AG04450 (cell line): ENCODE data around the gene MMP24. TPM values are rescaled to one million over a fixed set of nuclear protein-coding genes. Genes with fewer than 3 reads are reported as not detected.

Experiments
- CTCF ChIA-PET: fragments of 300-600, 350-600 bp; formaldehyde crosslinking; extraction: SDS; loops from one replicate; lab custom pipeline; 2022; ENCODE audit warnings: antibody characterized with exemption, inconsistent platforms; lab: Charles Lee
- POLR2A ChIA-PET: fragments of 350-600 bp; formaldehyde crosslinking; extraction: SDS; loops from one replicate; lab custom pipeline; 2021; ENCODE audit warnings: antibody characterized with exemption, inconsistent platforms; lab: Yijun Ruan, JAX
- DNase-seq: peaks from one replicate; pipeline ENCODE4 v3.0.0-alpha.2; 2011; ENCODE audit warnings: low read depth, low spot score
- H3K27ac ChIP-seq: one replicate; pipeline ENCODE4 v1.5.1; 2012; ENCODE audit warnings: low read depth, low read length, control low read depth
- H3K27me3 ChIP-seq: one replicate; pipeline ENCODE4 v1.6.0; 2012; ENCODE audit warnings: low read length; ENCODE audit not compliant: control insufficient read depth, insufficient read depth
- H3K4me3 ChIP-seq: 2 replicates; pipeline ENCODE4 v1.5.1; 2011; ENCODE audit warnings: mild to moderate bottlenecking, low read depth, low read length, control low read depth
- H3K9me3 ChIP-seq: 2 replicates; pipeline ENCODE4 v1.5.1; 2012; ENCODE audit warnings: low read length; ENCODE audit not compliant: control insufficient read depth, insufficient read depth
- CTCF ChIP-seq: IDR thresholded peaks from 2 replicates; pipeline ENCODE4 v1.5.1; 2011; ENCODE audit warnings: low read depth, low read length, control low read depth, inconsistent platforms
- polyA plus RNA-seq: library from polyadenylated mRNA; depleted of rRNA; stranded (reverse); fragments of >200 nt; gene quantifications from 2 replicates; pipeline ENCODE4 v1.2.3, GENCODE V29; 2011; rRNA removed
- small RNA-seq: library from RNA; depleted of rRNA; stranded (forward); fragments of <200 nt; gene quantifications from one replicate; pipeline ENCODE3, GENCODE V24; 2012; ENCODE audit warnings: low read depth; ENCODE audit not compliant: insufficient read length

MMP24 gene
- polyA plus RNA-seq, 1 experiment, result 0.40 TPM

DNA sequence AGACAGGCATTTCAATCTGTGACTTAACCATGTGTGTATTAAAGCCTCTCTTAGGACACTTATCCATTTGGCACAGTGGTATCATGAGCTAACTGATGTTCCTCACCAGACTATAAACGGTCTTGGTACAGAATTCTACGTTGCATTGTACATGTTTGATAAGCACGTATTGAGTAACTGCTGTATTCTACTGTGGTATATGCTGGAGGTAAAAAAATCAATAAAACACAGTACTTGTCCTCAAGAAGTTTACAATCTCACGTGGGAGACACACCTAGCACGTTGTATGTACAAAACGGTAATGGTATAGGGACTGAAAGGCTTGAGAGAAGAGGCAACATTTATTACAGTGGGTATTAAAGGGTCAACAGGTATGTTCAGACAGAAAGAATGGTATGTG lies 98.9 kb downstream of the MMP24 start:
- ChIA-PET POLR2A (no interaction called here), CTCF (interaction anchor here (0.6 kb wide), 1 partner anchor 42 kb away, joined by 3 read pairs; no protein-coding TSS in a partner anchor)
- no peak for DNase-seq
- H3K27me3 ChIP-seq, result no peaks in the 10 kb centered on the region
- no peaks in the 10 kb centered on the region for H3K9me3 ChIP-seq
- no peak overlapping the region for H3K4me3 ChIP-seq
- TF ChIP-seq CTCF, result no peak
- H3K27ac ChIP-seq, result no peak overlapping the region

- Histone ChIP-seq H3K9me3 (no peaks in the 10 kb centered on the region), H3K27ac (no peak overlapping the region), H3K4me3 (no peak overlapping the region), H3K27me3 (no peaks in the 10 kb centered on the region)
- ChIA-PET CTCF (no interaction called here), POLR2A (no interaction called here)
- TF ChIP-seq CTCF, result no peak
- no peak for DNase-seq
These were observed 99.7 kb downstream of the MMP24 start for GRCh38 chr20:35326021-35326739.

Small RNA genes lying within 50 kb of the gene (small RNA-seq; reads per million reads assigned to genes)
- gene MT1P3 (not detected), gene RNA5SP483 (not detected)

Other genes starting within 250 kb of the MMP24 start
- gene TRPC4AP, start 133.9 kb upstream of the MMP24 start, polyA plus RNA-seq, result 85.4 and 94.0 TPM in 2 replicates
- gene EDEM2, start 79.4 kb upstream of the MMP24 start, polyA plus RNA-seq, result 28.3 and 30.3 TPM in 2 replicates
- 73.8 and 86.5 TPM in 2 replicates for gene PROCR, start 54.6 kb upstream of the MMP24 start, polyA plus RNA-seq
- 35.3 and 44.9 TPM in 2 replicates for gene MMP24OS, start 51.4 kb downstream of the MMP24 start, polyA plus RNA-seq
- 133 and 157 TPM in 2 replicates for gene EIF6, start 58.1 kb downstream of the MMP24 start, polyA plus RNA-seq
- not detected in 2 replicates for gene FAM83C, start 65.7 kb downstream of the MMP24 start, polyA plus RNA-seq
- gene UQCC1, start 185.3 kb downstream of the MMP24 start, polyA plus RNA-seq, result 44.9 and 46.1 TPM in 2 replicates
- 40.5 and 58.9 TPM in 2 replicates for gene GDF5, start 211.5 kb downstream of the MMP24 start, polyA plus RNA-seq
- 16.8 and 21.3 TPM in 2 replicates for gene CEP250, start 228.9 kb downstream of the MMP24 start, polyA plus RNA-seq